Measurements from ENCODE around the gene TUBA4B.
A peak's percentile ranks its signal among the peaks of the same experiment; 100 is the strongest.

The TUBA4B gene

DNA sequence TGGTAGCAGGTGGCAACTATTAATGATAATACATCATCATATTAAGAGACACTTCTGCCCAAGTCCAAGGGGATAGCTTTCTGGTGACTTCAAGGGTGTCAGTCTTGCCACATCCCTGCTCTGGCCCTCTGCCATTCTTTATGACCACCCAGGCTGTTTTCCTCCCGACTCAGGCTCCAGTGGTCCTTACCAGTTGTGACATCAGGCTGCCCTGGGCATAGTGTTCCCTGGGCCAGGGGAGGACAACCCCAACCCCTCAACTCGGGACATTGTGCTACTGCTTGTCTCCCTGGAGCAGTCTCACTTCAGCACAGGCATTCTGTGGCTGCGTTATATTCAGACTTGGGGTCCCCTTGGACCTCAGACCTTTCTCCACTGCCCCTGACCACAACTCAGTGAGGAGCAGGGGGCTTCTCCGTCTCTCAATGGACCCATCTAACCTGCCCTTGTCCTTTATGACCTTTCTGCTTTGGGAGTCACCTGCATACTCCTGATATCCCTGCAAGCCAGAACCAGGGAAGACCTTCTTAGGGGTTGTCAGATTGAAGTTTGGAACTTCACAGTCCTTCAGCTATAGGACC lies 39.0 kb downstream of the TUBA4B start:
- H3K36me3 ChIP-seq (ENCODE audit: control insufficient read depth, insufficient read depth, low read length), result peaks cover 3% of the 10 kb centered on the region
- no peaks in the 10 kb centered on the region for H3K4me1 ChIP-seq (ENCODE audit: control insufficient read depth, insufficient read depth, low read length)
- H3K9ac ChIP-seq (ENCODE audit: low read depth, low read length), result no peak overlapping the region
- H3K9me3 ChIP-seq (ENCODE audit: control insufficient read depth, insufficient read depth, low read length), result no peaks in the 10 kb centered on the region
- H3K4me3 ChIP-seq (ENCODE audit: low read depth, low read length), result no peak overlapping the region
- H3K27me3 ChIP-seq (ENCODE audit: control insufficient read depth, insufficient read depth, low read length), result peaks cover 22% of the 10 kb centered on the region

GRCh38 chr2:219292616-219293015 lies 39.6 kb downstream of the TUBA4B start:
- peaks cover 3% of the 10 kb centered on the region for H3K36me3 ChIP-seq (ENCODE audit: control insufficient read depth, insufficient read depth, low read length)
- peaks cover 24% of the 10 kb centered on the region for H3K27me3 ChIP-seq (ENCODE audit: control insufficient read depth, insufficient read depth, low read length)
- H3K4me3 ChIP-seq (ENCODE audit: low read depth, low read length), result no peak overlapping the region
- no peaks in the 10 kb centered on the region for H3K4me1 ChIP-seq (ENCODE audit: control insufficient read depth, insufficient read depth, low read length)
- no peaks in the 10 kb centered on the region for H3K9me3 ChIP-seq (ENCODE audit: control insufficient read depth, insufficient read depth, low read length)
- H3K9ac ChIP-seq (ENCODE audit: low read depth, low read length), result no peak overlapping the region

- H3K9ac ChIP-seq (ENCODE audit: low read depth, low read length), result no peak overlapping the region
- peak overlapping the region; percentile 69 for H3K4me3 ChIP-seq (ENCODE audit: low read depth, low read length)
- H3K27me3 ChIP-seq (ENCODE audit: control insufficient read depth, insufficient read depth, low read length), result peaks cover 24% of the 10 kb centered on the region
- H3K36me3 ChIP-seq (ENCODE audit: control insufficient read depth, insufficient read depth, low read length), result peaks cover 3% of the 10 kb centered on the region
- no peaks in the 10 kb centered on the region for H3K9me3 ChIP-seq (ENCODE audit: control insufficient read depth, insufficient read depth, low read length)
- no peaks in the 10 kb centered on the region for H3K4me1 ChIP-seq (ENCODE audit: control insufficient read depth, insufficient read depth, low read length)
Measured at GRCh38 chr2:219293736-219294231, 40.7 kb downstream of the TUBA4B start.

DNA sequence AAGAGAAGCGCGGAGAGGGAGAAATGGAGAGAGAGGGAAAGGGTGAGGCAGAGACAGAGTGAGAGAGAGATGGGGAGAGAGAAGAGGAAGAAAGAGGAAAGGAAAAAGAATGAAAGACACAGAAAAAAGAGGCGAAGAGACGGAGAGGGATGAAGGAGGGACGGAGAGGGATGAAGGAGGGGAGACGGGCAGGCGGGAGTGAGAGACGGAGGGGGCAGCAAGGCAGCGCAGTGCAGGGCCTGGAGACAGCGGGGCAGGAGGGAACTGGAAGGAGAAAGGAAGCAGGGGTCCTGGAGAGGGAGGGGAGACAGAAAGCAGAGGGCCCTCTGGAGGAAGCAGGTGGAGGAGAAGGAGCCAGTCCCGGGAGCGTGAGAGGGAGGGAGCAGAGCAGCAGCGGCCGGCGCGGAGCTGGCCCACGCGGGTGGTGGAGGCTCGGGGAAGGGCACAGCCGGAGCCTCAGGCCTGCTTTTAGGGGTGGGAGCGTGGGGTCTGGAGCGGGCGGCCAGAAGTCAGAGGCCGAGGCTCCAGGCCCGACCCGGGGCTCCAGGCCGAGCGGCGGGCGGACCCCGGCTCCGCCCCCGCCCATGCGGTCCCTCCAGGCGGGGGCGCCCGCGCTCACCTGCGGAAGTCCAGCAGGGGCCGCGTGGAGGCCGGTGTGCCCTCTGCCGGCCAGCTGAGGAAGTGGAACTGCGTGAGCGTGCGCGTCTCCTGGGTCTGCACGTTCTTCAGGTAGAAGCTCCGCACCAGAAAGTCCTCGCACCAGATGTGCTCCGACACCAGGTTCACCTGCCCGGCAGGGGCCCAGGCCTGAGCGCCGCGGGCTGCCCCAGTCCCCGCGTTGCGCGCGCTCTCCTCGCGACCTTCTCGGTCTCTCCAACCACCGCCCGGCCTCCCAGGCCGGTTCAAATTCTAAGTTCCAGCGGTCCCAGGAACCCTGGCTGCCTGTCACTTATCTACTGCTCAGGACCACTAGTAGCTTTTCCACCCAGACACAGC lies 41.6 kb downstream of the TUBA4B start:
- H3K9me3 ChIP-seq (ENCODE audit: control insufficient read depth, insufficient read depth, low read length), result no peaks in the 10 kb centered on the region
- peak overlapping the region; percentile 69 for H3K4me3 ChIP-seq (ENCODE audit: low read depth, low read length)
- H3K4me1 ChIP-seq (ENCODE audit: control insufficient read depth, insufficient read depth, low read length), result no peaks in the 10 kb centered on the region
- H3K27me3 ChIP-seq (ENCODE audit: control insufficient read depth, insufficient read depth, low read length), result peaks cover 24% of the 10 kb centered on the region
- peak overlapping the region; percentile 84 for H3K9ac ChIP-seq (ENCODE audit: low read depth, low read length)
- peaks cover 3% of the 10 kb centered on the region for H3K36me3 ChIP-seq (ENCODE audit: control insufficient read depth, insufficient read depth, low read length)

GRCh38 chr2:219296142-219296541 lies 43.1 kb downstream of the TUBA4B start:
- H3K9me3 ChIP-seq (ENCODE audit: control insufficient read depth, insufficient read depth, low read length), result no peaks in the 10 kb centered on the region
- peaks cover 3% of the 10 kb centered on the region for H3K36me3 ChIP-seq (ENCODE audit: control insufficient read depth, insufficient read depth, low read length)
- H3K4me3 ChIP-seq (ENCODE audit: low read depth, low read length), result no peak overlapping the region
- no peak overlapping the region for H3K9ac ChIP-seq (ENCODE audit: low read depth, low read length)
- no peaks in the 10 kb centered on the region for H3K4me1 ChIP-seq (ENCODE audit: control insufficient read depth, insufficient read depth, low read length)
- peaks cover 29% of the 10 kb centered on the region for H3K27me3 ChIP-seq (ENCODE audit: control insufficient read depth, insufficient read depth, low read length)

GRCh38 chr2:219296631-219297391 lies 43.8 kb downstream of the TUBA4B start:
- no peak overlapping the region for H3K4me3 ChIP-seq (ENCODE audit: low read depth, low read length)
- H3K27me3 ChIP-seq (ENCODE audit: control insufficient read depth, insufficient read depth, low read length), result peaks cover 30% of the 10 kb centered on the region
- no peaks in the 10 kb centered on the region for H3K9me3 ChIP-seq (ENCODE audit: control insufficient read depth, insufficient read depth, low read length)
- no peak overlapping the region for H3K9ac ChIP-seq (ENCODE audit: low read depth, low read length)
- no peaks in the 10 kb centered on the region for H3K4me1 ChIP-seq (ENCODE audit: control insufficient read depth, insufficient read depth, low read length)
- peaks cover 3% of the 10 kb centered on the region for H3K36me3 ChIP-seq (ENCODE audit: control insufficient read depth, insufficient read depth, low read length)

DNA sequence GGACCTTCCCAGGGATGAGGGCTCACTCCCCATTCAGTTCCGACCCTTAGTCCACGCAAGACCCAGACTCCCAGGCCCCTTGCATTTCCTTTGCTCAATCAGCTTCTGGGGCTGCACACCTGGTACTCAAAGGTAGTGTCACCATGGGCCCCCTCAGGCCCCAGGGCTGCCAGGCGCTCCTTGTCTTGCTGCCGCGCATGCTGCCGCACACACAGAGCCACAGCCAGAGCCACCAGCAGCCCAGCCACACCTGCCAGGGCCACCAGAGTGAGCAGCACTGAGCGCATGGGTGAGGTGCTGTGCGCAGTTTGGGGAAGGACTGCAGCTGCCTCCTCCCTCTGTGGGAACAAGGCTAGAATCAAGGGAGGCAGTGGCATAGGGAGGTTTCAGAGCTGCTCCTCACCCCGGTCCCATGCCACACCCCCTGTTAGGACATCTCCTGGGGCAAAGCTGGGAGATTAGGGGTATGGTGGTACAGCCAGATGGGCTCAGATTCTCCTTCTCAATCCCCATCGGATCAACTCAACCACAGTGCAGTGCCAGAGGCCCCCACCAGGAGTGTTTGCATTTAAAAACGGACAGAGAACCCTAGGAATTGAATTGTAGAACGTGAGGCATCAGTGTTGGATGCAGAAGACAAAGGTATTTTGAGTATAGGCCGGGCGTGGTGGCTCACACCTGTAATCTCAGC lies 44.9 kb downstream of the TUBA4B start:
- Histone ChIP-seq H3K36me3 (ENCODE audit: control insufficient read depth, insufficient read depth, low read length) (peaks cover 3% of the 10 kb centered on the region), H3K27me3 (ENCODE audit: control insufficient read depth, insufficient read depth, low read length) (peaks cover 30% of the 10 kb centered on the region), H3K9me3 (ENCODE audit: control insufficient read depth, insufficient read depth, low read length) (no peaks in the 10 kb centered on the region), H3K4me1 (ENCODE audit: control insufficient read depth, insufficient read depth, low read length) (no peaks in the 10 kb centered on the region), H3K4me3 (ENCODE audit: low read depth, low read length) (no peak overlapping the region), H3K9ac (ENCODE audit: low read depth, low read length) (no peak overlapping the region)

GRCh38 chr2:219298759-219299371 lies 45.8 kb downstream of the TUBA4B start:
- no peak overlapping the region for H3K4me3 ChIP-seq (ENCODE audit: low read depth, low read length)

DNA sequence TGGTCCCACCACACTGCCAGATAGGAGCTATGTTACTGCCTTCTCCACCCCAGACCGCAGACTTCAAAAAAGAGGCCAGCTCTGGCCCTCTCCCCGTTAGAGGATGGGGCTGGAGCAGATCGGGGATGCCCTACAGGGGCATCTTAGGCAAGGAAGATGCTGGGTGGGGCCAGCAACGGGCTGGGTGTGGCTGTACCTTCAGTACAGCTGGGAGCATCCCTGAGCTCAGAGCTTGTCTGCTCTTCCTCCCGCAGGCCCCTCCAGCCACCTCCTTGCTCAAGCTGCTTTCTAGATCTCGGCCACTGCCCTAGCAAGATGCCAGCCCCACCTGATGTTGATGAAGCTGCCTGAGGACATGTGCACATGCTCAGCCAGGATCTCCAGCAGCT lies 46.3 kb downstream of the TUBA4B start:
- H3K4me3 ChIP-seq (ENCODE audit: low read depth, low read length), result no peak overlapping the region
- no peaks in the 10 kb centered on the region for H3K4me1 ChIP-seq (ENCODE audit: control insufficient read depth, insufficient read depth, low read length)
- peaks cover 3% of the 10 kb centered on the region for H3K36me3 ChIP-seq (ENCODE audit: control insufficient read depth, insufficient read depth, low read length)
- no peaks in the 10 kb centered on the region for H3K9me3 ChIP-seq (ENCODE audit: control insufficient read depth, insufficient read depth, low read length)
- H3K9ac ChIP-seq (ENCODE audit: low read depth, low read length), result no peak overlapping the region
- H3K27me3 ChIP-seq (ENCODE audit: control insufficient read depth, insufficient read depth, low read length), result peaks cover 19% of the 10 kb centered on the region

More at GRCh38 chr2:219298759-219299371, 45.8 kb downstream of the TUBA4B start:
- H3K9ac ChIP-seq (ENCODE audit: low read depth, low read length), result no peak overlapping the region
- no peaks in the 10 kb centered on the region for H3K4me1 ChIP-seq (ENCODE audit: control insufficient read depth, insufficient read depth, low read length)
- H3K27me3 ChIP-seq (ENCODE audit: control insufficient read depth, insufficient read depth, low read length), result peaks cover 23% of the 10 kb centered on the region
- peaks cover 3% of the 10 kb centered on the region for H3K36me3 ChIP-seq (ENCODE audit: control insufficient read depth, insufficient read depth, low read length)
- H3K9me3 ChIP-seq (ENCODE audit: control insufficient read depth, insufficient read depth, low read length), result no peaks in the 10 kb centered on the region

GRCh38 chr2:219300022-219300421 lies 47.0 kb downstream of the TUBA4B start:
- no peak overlapping the region for H3K9ac ChIP-seq (ENCODE audit: low read depth, low read length)
- H3K27me3 ChIP-seq (ENCODE audit: control insufficient read depth, insufficient read depth, low read length), result peaks cover 19% of the 10 kb centered on the region
- peaks cover 3% of the 10 kb centered on the region for H3K36me3 ChIP-seq (ENCODE audit: control insufficient read depth, insufficient read depth, low read length)
- no peak overlapping the region for H3K4me3 ChIP-seq (ENCODE audit: low read depth, low read length)
- H3K9me3 ChIP-seq (ENCODE audit: control insufficient read depth, insufficient read depth, low read length), result no peaks in the 10 kb centered on the region
- H3K4me1 ChIP-seq (ENCODE audit: control insufficient read depth, insufficient read depth, low read length), result no peaks in the 10 kb centered on the region

Data from iPS-15b (cell line).